H1 (cell line): ENCODE measurements around the gene KCND3. TPM values are rescaled to one million over a fixed set of nuclear protein-coding genes. Genes with fewer than 3 reads are reported as not detected.

Source experiments
- CTCF ChIA-PET: fragments of 300-600 bp; sonication (Branson Sonifier 250); formaldehyde crosslinking; loops from one replicate; lab custom pipeline; 2021; ENCODE audit not compliant: partially characterized antibody; lab: Charles Lee
- POLR2A ChIA-PET: fragments of 300-600 bp; sonication (Branson Sonifier 250); formaldehyde crosslinking; loops from one replicate; lab custom pipeline; 2021; ENCODE audit warnings: inconsistent platforms; ENCODE audit not compliant: partially characterized antibody; lab: Charles Lee
- DNase-seq, 2 experiments: peaks; one replicate each; pipeline versions ENCODE4 v3.0.0 to v3.0.0-alpha.2; 2010 to 2022; ENCODE audit warnings: low spot score in 2 of 2, low read depth in 1 of 2, mixed read lengths in 1 of 2
- FAIRE-seq: peaks from 2 replicates; lab custom pipeline; 2011; peaks lifted over from hg19 to GRCh38; lab: Jason Lieb, UNC
- H2AFZ ChIP-seq: 2 replicates; pipeline ENCODE4 v1.8.1; 2012; ENCODE audit warnings: low read length, inconsistent platforms
- H2AK5ac ChIP-seq: 2 replicates; pipeline ENCODE4 v1.6.1; 2013; ENCODE audit warnings: low read depth, low read length
- H2BK120ac ChIP-seq: replicated peaks from 2 replicates; pipeline ENCODE3; 2013; ENCODE audit warnings: low read depth, low read length, inconsistent platforms
- H2BK12ac ChIP-seq: 2 replicates; pipeline ENCODE4 v1.6.1; 2013; ENCODE audit warnings: low read depth, low read length
- H2BK15ac ChIP-seq: 2 replicates; pipeline ENCODE4 v1.6.1; 2013; ENCODE audit warnings: low read length
- H2BK20ac ChIP-seq: 2 replicates; pipeline ENCODE4 v1.6.1; 2013; ENCODE audit warnings: low read length
- H2BK5ac ChIP-seq: 2 replicates; pipeline ENCODE4 v1.6.1; 2013; ENCODE audit warnings: low read depth, low read length
- H3K14ac ChIP-seq: 2 replicates; pipeline ENCODE4 v1.6.1; 2013; ENCODE audit warnings: inconsistent platforms; ENCODE audit not compliant: insufficient read length
- H3K18ac ChIP-seq: 2 replicates; pipeline ENCODE4 v1.6.1; 2013; ENCODE audit warnings: low read length; ENCODE audit errors: extremely low read depth
- H3K23ac ChIP-seq: 2 replicates; pipeline ENCODE4 v1.6.1; 2013; ENCODE audit warnings: inconsistent platforms; ENCODE audit not compliant: insufficient read length
- H3K23me2 ChIP-seq: 2 replicates; pipeline ENCODE4 v1.6.1; 2013; ENCODE audit warnings: low read depth, low read length
- H3K27ac ChIP-seq: 2 replicates; pipeline ENCODE4 v1.6.1; 2011; ENCODE audit warnings: low read depth, low read length, inconsistent platforms
- H3K27me3 ChIP-seq, 4 experiments: replicated peaks in 1 of 4; 1 replicate in 1 of 4; 2 replicates in 3 of 4; pipeline versions ENCODE4 v1.6.1 to v1.8.1; 2011 to 2013; ENCODE audit warnings: low read length in 3 of 4, mild to moderate bottlenecking in 3 of 4, inconsistent platforms in 2 of 4, mixed read lengths in 2 of 4, moderate library complexity in 1 of 4; ENCODE audit not compliant: control insufficient read depth in 3 of 4, insufficient read depth in 3 of 4; ENCODE audit errors: extremely low read depth in 1 of 4
- H3K36me3 ChIP-seq, 4 experiments: 2 replicates each; pipeline versions ENCODE4 v1.6.1 to v1.8.1; 2011 to 2013; ENCODE audit warnings: mild to moderate bottlenecking in 4 of 4, low read length in 3 of 4, moderate library complexity in 2 of 4, control low read depth in 1 of 4, inconsistent platforms in 1 of 4; ENCODE audit not compliant: insufficient read depth in 4 of 4, control insufficient read depth in 2 of 4
- H3K4ac ChIP-seq: replicated peaks from 2 replicates; pipeline ENCODE3; 2013; ENCODE audit warnings: low read length, low read depth, mixed read lengths, inconsistent platforms; ENCODE audit not compliant: insufficient read length
- H3K4me1 ChIP-seq, 4 experiments: replicated peaks in 1 of 4; 1 replicate in 1 of 4; 2 replicates in 3 of 4; pipeline versions ENCODE4 v1.6.1 to v1.8.1; 2011 to 2013; ENCODE audit warnings: low read length in 3 of 4, inconsistent platforms in 2 of 4, mixed read lengths in 1 of 4; ENCODE audit not compliant: insufficient read depth in 4 of 4, control insufficient read depth in 3 of 4
- H3K4me2 ChIP-seq, 2 experiments: 2 replicates each; pipeline versions ENCODE4 v1.6.1 to v1.8.1; 2011 to 2013; ENCODE audit warnings: low read depth in 2 of 2, low read length in 2 of 2, control low read depth in 1 of 2, inconsistent platforms in 1 of 2, mild to moderate bottlenecking in 1 of 2; ENCODE audit not compliant: insufficient read depth in 1 of 2
- H3K4me3 ChIP-seq, 4 experiments: fragments of 200-600, 300-600 bp in 1 of 4; sonication (generic), shearing (Covaris generic), sonication (Bioruptor Twin) in 1 of 4; 2 replicates each; pipeline versions ENCODE4 v1.5.1 to v1.8.1; 2011 to 2016; ENCODE audit warnings: low read length in 4 of 4, low read depth in 3 of 4, control low read depth in 2 of 4, inconsistent platforms in 2 of 4, mild to moderate bottlenecking in 2 of 4, mixed read lengths in 1 of 4, moderate library complexity in 1 of 4; ENCODE audit not compliant: insufficient read depth in 2 of 4; ENCODE audit errors: extremely low read depth in 1 of 4
- H3K56ac ChIP-seq: replicated peaks from 2 replicates; pipeline ENCODE3; 2013; ENCODE audit warnings: low read depth, mild to moderate bottlenecking, mixed read lengths, low read length, inconsistent platforms; ENCODE audit not compliant: insufficient read length
- H3K79me1 ChIP-seq: 2 replicates; pipeline ENCODE4 v1.6.1; 2013; ENCODE audit warnings: low read depth, low read length, control low read depth
- H3K79me2 ChIP-seq, 2 experiments: 2 replicates each; pipeline versions ENCODE4 v1.6.1 to v1.8.1; 2012 to 2013; ENCODE audit warnings: low read length in 2 of 2, mild to moderate bottlenecking in 2 of 2, inconsistent platforms in 1 of 2; ENCODE audit not compliant: insufficient read depth in 2 of 2, control insufficient read depth in 1 of 2
- H3K9ac ChIP-seq, 4 experiments: replicated peaks in 1 of 4; 1 replicate in 1 of 4; 2 replicates in 3 of 4; pipeline versions ENCODE4 v1.6.1 to v1.8.1; 2011 to 2013; ENCODE audit warnings: low read depth in 3 of 4, low read length in 3 of 4, control low read depth in 2 of 4, mild to moderate bottlenecking in 2 of 4, moderate library complexity in 2 of 4, inconsistent platforms in 1 of 4; ENCODE audit errors: extremely low read depth in 1 of 4
- H3K9me3 ChIP-seq, 2 experiments: 2 replicates each; pipeline versions ENCODE4 v1.6.1 to v1.8.1; 2012 to 2013; ENCODE audit warnings: mild to moderate bottlenecking in 2 of 2, moderate library complexity in 2 of 2, control low read depth in 1 of 2, inconsistent platforms in 1 of 2, low read depth in 1 of 2, low read length in 1 of 2, mixed read lengths in 1 of 2; ENCODE audit not compliant: insufficient read depth in 2 of 2
- H4K20me1 ChIP-seq, 2 experiments: replicated peaks in 1 of 2; 2 replicates each; pipeline versions ENCODE3 to v1.8.1; 2011 to 2013; ENCODE audit warnings: inconsistent platforms in 2 of 2, low read length in 2 of 2, mild to moderate bottlenecking in 1 of 2; ENCODE audit not compliant: insufficient read depth in 2 of 2, control insufficient read depth in 1 of 2
- H4K5ac ChIP-seq: 2 replicates; pipeline ENCODE4 v1.6.1; 2013; ENCODE audit warnings: low read length, low read depth, mixed read lengths, inconsistent platforms; ENCODE audit not compliant: insufficient read length
- H4K8ac ChIP-seq: 2 replicates; pipeline ENCODE4 v1.8.0; 2013; ENCODE audit warnings: mild to moderate bottlenecking, moderate library complexity, low read length, inconsistent platforms; ENCODE audit not compliant: insufficient read depth; ENCODE audit errors: extremely low read depth
- H4K91ac ChIP-seq: replicated peaks from 2 replicates; pipeline ENCODE3; 2013; ENCODE audit warnings: low read length, mixed read lengths, inconsistent platforms; ENCODE audit not compliant: insufficient read length
- BRCA1 ChIP-seq: IDR thresholded peaks from 2 replicates; pipeline ENCODE4 v1.6.1; 2012; ENCODE audit warnings: low read depth, low read length, improper control_type of control experiment
- CHD2 ChIP-seq: IDR thresholded peaks from 2 replicates; pipeline ENCODE4 v1.6.1; 2012; ENCODE audit warnings: low read length, improper control_type of control experiment
- CTCF ChIP-seq, 3 experiments: IDR thresholded peaks; 1 replicate in 2 of 3; 2 replicates in 1 of 3; pipeline versions ENCODE4 v1.5.1 to v1.6.1; 2011; ENCODE audit warnings: low read length in 3 of 3, mild to moderate bottlenecking in 3 of 3, inconsistent platforms in 2 of 3, low read depth in 1 of 3, moderate library complexity in 1 of 3; ENCODE audit not compliant: insufficient read depth in 1 of 3; ENCODE audit errors: control extremely low read depth in 1 of 3
- HDAC6 ChIP-seq: IDR thresholded peaks from one replicate; pipeline ENCODE4 v1.7.1; 2012; ENCODE audit warnings: low read depth, mild to moderate bottlenecking, inconsistent platforms, low read length, moderate library complexity
- RAD21 ChIP-seq, 2 experiments: IDR thresholded peaks in 1 of 2; conservative IDR thresholded peaks in 1 of 2; 2 replicates each; pipeline ENCODE4 v1.6.1; 2011; ENCODE audit warnings: low read depth in 2 of 2, low read length in 2 of 2, improper control_type of control experiment in 1 of 2, inconsistent platforms in 1 of 2, mild to moderate bottlenecking in 1 of 2, moderate library complexity in 1 of 2
- RBBP5 ChIP-seq: IDR thresholded peaks from 2 replicates; pipeline ENCODE4 v1.7.1; 2012; ENCODE audit warnings: low read depth, mild to moderate bottlenecking, inconsistent platforms, low read length, moderate library complexity, borderline replicate concordance
- TEAD4 ChIP-seq: IDR thresholded peaks from 2 replicates; pipeline ENCODE4 v1.6.1; 2012; ENCODE audit warnings: low read depth, low read length, inconsistent platforms, mixed read lengths
- ZNF274 ChIP-seq: IDR thresholded peaks from 2 replicates; pipeline ENCODE4 v1.7.0; 2012; ENCODE audit warnings: low read length, borderline replicate concordance; ENCODE audit errors: extremely low read depth
- WGBS, 2 experiments: shearing (Covaris generic) in 1 of 2; methylation state at CpG; one replicate each; pipeline versions ENCODE4 v1.1.6 to v1.1.7; 2013 to 2015; ENCODE audit warnings: low lambda C conversion rate in 2 of 2, mixed read lengths in 2 of 2, inconsistent platforms in 1 of 2, low coverage in 1 of 2, missing lambda C conversion rate in 1 of 2; ENCODE audit not compliant: insufficient replicate concordance in 2 of 2, insufficient coverage in 1 of 2, insufficient read length in 1 of 2; ENCODE audit errors: extremely low coverage in 1 of 2, missing lambda C conversion rate in 1 of 2; 5-methylcytosine and 5-hydroxymethylcytosine counted together
- polyA plus RNA-seq, 7 experiments: library from polyadenylated mRNA; depleted of rRNA in 3 of 7; stranded (reverse) in 5 of 7; unstranded in 2 of 7; fragments of >200 nt in 5 of 7; fragments of 200-250 nt in 2 of 7; gene quantifications; 1 replicate in 5 of 7; 2 replicates in 1 of 7; 4 replicates in 1 of 7; pipeline versions ENCODE4 v1.2.1 to v1.2.3, GENCODE V29; 2011 to 2013; ENCODE audit warnings: missing spikeins in 2 of 7, mixed read lengths in 2 of 7
- total RNA-seq: library from RNA; stranded (reverse); fragmentation: NEBNext Ultra II Directional; extraction: Animal tissue kit (Norgen Biotek cat#: 25700); gene quantifications from 2 replicates; pipeline ENCODE4 v1.2.1, GENCODE V29; 2021

The KCND3 gene
- total and polyA plus RNA-seq, 2 of the 8 experiments (the other 6 are each of a cell fraction or from before 2014, with no cell fraction given), result 0.14 to 0.48 TPM

DNA sequence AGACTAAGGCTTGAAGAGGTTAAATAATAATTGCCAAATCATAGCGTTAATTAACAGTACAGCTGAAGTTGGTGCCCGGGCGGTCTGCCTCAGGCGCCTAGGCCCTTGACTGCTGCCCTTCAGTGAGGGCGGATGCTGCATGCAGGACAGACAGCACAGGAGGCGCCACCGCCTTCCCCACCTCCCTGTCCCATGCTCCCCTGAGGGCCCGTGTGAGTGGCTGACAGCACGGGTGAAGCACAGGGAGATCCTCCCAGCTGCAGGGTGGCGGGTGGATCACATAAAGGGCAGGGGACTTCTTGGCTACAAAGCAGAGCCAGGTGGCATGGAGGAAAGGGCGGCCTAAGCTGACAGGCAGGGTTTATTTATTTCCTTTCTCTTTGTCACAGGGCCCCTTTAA is 184.7 kb downstream of the KCND3 start:
- Histone ChIP-seq H2BK12ac (no peak overlapping the region), H3K4me1 (no peaks in the 10 kb centered on the region), H2BK20ac (no peak overlapping the region), H3K18ac (no peak overlapping the region), H3K79me1 (no peaks in the 10 kb centered on the region), H4K5ac (no peak overlapping the region), H3K27me3 (no peaks in the 10 kb centered on the region), H3K27ac (no peak overlapping the region), H3K4me2 (no peak overlapping the region), H3K9me3 (no peaks in the 10 kb centered on the region; a peak in 1 of 4 replicates), H3K4me3 (no peak overlapping the region), H3K14ac (no peak overlapping the region), H4K20me1 (no peaks in the 10 kb centered on the region), H2AFZ (no peak overlapping the region), H2BK5ac (no peak overlapping the region), H3K9ac (no peak overlapping the region), H3K79me2 (no peaks in the 10 kb centered on the region), H3K4ac (no peak overlapping the region), H2AK5ac (no peak overlapping the region), H3K23ac (no peak overlapping the region), H4K91ac (no peak overlapping the region), H2BK15ac (no peak overlapping the region), H3K23me2 (no peaks in the 10 kb centered on the region), H3K56ac (no peak overlapping the region), H4K8ac (no peak overlapping the region; the same call in 1 of the 2 replicates), H2BK120ac (no peak overlapping the region), H3K36me3 (no peaks in the 10 kb centered on the region)
- CTCF ChIA-PET, result interaction anchor here (0.6 to 2.1 kb wide), 4 partner anchors 11 to 187 kb away, joined by 3 to 4 read pairs (median 4); no protein-coding TSS in a partner anchor
- POLR2A ChIA-PET, result no interaction called here
- no peak for DNase-seq
- peak in 1 of 3 experiments; percentile 29; a peak in 1 of 4 replicates for TF ChIP-seq CTCF (IDR thresholded peaks at IDR 0.05; ENCODE audit: control extremely low read depth in 1 of 3, insufficient read depth in 1 of 3, low read depth in 1 of 3, low read length in 3 of 3)
- no peak for TF ChIP-seq ZNF274
- no peak for TF ChIP-seq BRCA1
- TF ChIP-seq RAD21 (IDR thresholded peaks at IDR 0.05 in 1 of 2, conservative IDR thresholded peaks at IDR 0.05 in 1 of 2; ENCODE audit: low read depth in 2 of 2, low read length in 2 of 2), result peak in 1 of 2 experiments; percentile 30; a peak in 1 of 4 replicates
- no peak for TF ChIP-seq TEAD4
- no peak for TF ChIP-seq HDAC6
- no peak for TF ChIP-seq CHD2
- no peak for TF ChIP-seq RBBP5
- WGBS, 2 experiments, result 84% methylated on average over 11 of the region's 11 CpGs; no CpG with 5 or more reads in 1 of the 2 experiments
- FAIRE-seq, result no peak
